ENCODE measurements around the gene GLI1.

DNA sequence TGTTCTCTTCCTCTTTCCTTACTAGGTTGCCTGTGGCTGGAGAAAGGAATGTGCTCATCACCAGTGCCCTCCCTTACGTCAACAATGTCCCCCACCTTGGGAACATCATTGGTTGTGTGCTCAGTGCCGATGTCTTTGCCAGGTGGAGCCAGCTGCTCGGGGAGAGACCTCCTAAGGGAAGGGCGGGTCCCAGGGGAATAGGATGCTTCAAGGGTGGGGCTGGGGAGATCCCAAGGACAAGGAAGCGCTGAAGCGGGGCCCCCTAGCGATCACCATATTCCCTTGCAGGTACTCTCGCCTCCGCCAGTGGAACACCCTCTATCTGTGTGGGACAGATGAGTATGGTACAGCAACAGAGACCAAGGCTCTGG, 38.5 kb downstream of the GLI1 start:
- TF ChIP-seq POLR2A (IDR thresholded peaks at IDR 0.05) = no peak
- TF ChIP-seq, protein P1, sequence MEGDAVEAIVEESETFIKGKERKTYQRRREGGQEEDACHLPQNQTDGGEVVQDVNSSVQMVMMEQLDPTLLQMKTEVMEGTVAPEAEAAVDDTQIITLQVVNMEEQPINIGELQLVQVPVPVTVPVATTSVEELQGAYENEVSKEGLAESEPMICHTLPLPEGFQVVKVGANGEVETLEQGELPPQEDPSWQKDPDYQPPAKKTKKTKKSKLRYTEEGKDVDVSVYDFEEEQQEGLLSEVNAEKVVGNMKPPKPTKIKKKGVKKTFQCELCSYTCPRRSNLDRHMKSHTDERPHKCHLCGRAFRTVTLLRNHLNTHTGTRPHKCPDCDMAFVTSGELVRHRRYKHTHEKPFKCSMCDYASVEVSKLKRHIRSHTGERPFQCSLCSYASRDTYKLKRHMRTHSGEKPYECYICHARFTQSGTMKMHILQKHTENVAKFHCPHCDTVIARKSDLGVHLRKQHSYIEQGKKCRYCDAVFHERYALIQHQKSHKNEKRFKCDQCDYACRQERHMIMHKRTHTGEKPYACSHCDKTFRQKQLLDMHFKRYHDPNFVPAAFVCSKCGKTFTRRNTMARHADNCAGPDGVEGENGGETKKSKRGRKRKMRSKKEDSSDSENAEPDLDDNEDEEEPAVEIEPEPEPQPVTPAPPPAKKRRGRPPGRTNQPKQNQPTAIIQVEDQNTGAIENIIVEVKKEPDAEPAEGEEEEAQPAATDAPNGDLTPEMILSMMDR (IDR thresholded peaks at IDR 0.05 in 4 of 5, conservative IDR thresholded peaks at IDR 0.05 in 1 of 5) = no peak

All from gastrocnemius medialis (tissue), 4 donors.